GM19240 (cell line): Measurements from ENCODE around the gene ZNF74.
A peak's percentile ranks its signal among the peaks of the same experiment; 100 is the strongest.
"Not testable (repeated sequence)": the region's sequence is repeated elsewhere in the genome, so short reads cannot be mapped to it uniquely, and the experiment has no call there.

Experiments
- DNase-seq: peaks from one replicate; pipeline ENCODE4 v3.0.0; 2011; ENCODE audit warnings: low spot score; ENCODE audit not compliant: insufficient read length

Gene ZNF74

GRCh38 chr22:20400606-20401375 is 6.8 kb downstream of the ZNF74 start:
- no peak for DNase-seq

GRCh38 chr22:20401376-20402014 is 7.5 kb downstream of the ZNF74 start:
- no peak for DNase-seq

DNA sequence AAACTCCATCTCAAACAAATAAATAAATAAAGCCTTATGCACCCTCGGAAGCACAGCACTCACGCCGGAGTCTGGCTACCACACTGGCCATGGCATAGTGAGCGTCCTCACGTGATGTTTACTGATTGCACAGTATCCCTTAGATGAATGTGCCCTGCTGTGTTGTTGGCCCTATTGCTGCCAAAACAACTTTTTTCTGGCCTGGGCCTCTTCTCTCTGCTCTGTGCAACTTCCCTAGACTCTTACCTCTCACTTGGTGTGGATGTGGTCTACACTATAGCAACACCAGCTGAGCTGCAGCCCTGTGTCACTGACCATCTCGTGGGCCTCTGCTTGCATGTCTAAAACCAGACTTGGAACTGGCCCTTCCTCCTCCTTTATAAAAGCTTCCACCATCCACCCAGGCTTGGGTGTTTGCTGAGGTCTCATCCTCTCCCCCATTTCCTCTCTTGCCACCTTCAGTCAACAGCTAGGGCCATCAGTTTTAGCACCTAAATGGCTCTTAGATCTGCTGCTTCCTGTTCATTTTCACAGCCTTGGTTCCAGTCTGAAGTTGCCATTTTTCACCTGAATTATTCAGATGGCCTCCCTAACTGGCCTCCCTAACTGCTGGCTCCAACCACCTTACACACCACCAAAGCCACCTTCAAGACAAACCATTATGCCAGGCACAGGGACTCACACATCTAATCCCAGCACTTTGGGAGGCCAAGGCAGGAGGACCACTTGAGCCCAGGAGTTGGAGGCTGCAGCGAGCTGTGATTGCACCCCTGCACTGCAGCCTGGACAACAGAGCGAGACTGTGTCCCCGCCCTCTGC is 9.2 kb downstream of the ZNF74 start:
- no peak for DNase-seq

DNA sequence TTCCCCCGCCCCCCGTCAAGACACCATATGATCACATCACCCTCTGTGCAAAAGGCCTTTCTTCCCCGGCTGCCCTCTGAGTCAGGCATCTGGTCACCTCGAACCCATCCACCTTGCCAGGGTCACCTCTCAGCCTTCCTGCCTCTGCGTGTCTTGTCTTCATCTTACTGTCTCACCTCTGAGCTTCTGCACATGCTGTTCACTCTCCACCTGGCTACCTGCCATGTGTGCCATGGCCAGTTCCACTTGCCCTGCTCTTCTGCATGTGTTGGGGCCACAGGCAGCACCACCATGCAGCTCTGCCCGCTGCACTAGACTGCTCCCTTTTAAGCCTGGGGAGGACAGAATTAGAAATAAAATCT is 9.8 kb downstream of the ZNF74 start:
- no peak for DNase-seq

DNA sequence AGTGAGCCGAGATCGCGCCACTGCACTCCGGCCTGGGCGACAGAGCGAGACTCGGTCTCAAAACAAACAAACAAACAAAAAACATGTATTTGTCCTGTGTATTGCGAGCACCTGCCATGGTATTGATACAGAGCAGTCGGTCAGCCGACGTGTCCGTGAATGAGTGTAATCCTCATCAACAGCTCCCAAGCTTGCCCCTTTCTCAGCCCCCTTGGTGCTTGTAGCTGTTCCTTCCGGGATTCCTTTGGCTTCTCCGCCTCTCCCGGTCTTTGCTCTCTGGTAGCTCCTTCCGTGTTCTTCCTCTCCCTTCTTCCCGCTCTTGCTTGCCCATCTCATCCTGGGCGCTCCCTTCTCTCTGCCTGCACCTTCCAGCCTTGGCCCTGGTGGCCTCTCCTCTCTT is 10.9 kb downstream of the ZNF74 start:
- no peak for DNase-seq

GRCh38 chr22:20405291-20405930 is 11.5 kb downstream of the ZNF74 start:
- no peak for DNase-seq

DNA sequence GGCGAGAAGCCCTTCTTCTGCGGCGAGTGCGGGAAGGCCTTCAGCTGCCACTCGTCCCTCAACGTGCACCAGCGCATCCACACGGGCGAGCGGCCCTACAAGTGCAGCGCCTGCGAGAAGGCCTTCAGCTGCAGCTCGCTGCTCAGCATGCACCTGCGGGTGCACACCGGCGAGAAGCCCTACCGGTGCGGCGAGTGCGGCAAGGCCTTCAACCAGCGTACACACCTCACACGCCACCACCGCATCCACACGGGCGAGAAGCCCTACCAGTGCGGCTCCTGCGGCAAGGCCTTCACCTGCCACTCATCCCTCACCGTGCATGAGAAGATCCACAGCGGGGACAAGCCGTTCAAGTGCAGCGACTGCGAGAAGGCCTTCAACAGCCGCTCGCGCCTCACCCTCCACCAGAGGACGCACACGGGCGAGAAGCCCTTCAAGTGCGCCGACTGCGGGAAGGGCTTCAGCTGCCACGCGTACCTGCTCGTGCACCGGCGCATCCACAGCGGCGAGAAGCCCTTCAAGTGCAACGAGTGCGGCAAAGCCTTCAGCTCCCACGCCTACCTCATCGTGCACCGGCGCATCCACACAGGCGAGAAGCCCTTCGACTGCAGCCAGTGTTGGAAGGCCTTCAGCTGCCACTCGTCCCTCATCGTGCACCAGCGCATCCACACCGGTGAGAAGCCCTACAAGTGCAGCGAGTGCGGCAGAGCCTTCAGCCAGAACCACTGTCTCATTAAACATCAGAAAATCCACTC is 12.2 kb downstream of the ZNF74 start:
- DNase-seq, result no peak

- no peak for DNase-seq
These were observed 12.9 kb downstream of the ZNF74 start for GRCh38 chr22:20406686-20407408.

- no peak for DNase-seq
These were observed 13.9 kb downstream of the ZNF74 start for GRCh38 chr22:20407829-20408228.

- no peak for DNase-seq
These were observed 14.9 kb downstream of the ZNF74 start for GRCh38 chr22:20408891-20409290.

DNA sequence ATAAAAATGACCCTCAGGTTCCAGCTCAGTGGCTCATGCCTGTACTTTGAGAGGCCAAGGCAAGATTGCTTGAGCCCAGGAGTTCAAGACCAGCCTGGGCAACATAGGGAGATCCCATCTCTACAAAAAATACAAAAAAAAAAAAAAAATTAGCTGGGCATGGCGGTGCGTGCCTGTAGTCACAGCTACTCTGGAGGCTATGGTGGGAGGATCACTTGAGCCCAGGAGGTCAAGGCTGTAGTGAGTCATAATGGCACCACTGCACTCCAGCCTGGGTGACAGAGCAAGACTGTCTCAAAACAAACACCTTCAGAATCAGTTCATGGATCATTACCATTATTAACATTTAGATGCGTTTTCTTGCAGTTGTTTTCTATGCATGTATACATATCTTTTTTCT is 15.4 kb downstream of the ZNF74 start:
- DNase-seq, result not testable (repeated sequence)

- no peak for DNase-seq
These were observed 18.7 kb downstream of the ZNF74 start for GRCh38 chr22:20412474-20413216.

GRCh38 chr22:20413217-20414058 is 19.5 kb downstream of the ZNF74 start:
- DNase-seq, result no peak

GRCh38 chr22:20414059-20414440 is 20.1 kb downstream of the ZNF74 start:
- DNase-seq, result no peak

- DNase-seq, result no peak
These were observed 20.5 kb downstream of the ZNF74 start for GRCh38 chr22:20414450-20414849.

DNA sequence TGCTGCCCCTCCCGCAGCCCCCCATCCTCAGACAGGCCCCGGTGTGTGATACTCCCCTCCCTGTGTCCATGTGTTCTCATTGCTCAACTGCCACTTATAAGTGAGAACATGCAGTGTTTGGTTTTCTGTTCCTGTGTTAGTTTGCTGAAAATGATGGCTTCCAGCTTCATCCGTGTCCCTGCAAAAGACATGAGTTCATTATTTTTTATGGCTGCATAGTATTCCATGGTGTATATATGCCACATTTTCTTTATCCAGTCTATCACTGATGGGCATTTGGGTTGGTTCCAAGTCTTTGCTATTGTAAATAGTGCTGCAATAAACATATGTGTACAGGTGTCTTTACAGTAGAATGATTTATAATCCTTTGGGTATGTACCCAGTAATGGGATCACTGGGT is 21.3 kb downstream of the ZNF74 start:
- not testable (repeated sequence) for DNase-seq

- not testable (repeated sequence) for DNase-seq
These were observed 21.7 kb downstream of the ZNF74 start for GRCh38 chr22:20415699-20416098.

DNA sequence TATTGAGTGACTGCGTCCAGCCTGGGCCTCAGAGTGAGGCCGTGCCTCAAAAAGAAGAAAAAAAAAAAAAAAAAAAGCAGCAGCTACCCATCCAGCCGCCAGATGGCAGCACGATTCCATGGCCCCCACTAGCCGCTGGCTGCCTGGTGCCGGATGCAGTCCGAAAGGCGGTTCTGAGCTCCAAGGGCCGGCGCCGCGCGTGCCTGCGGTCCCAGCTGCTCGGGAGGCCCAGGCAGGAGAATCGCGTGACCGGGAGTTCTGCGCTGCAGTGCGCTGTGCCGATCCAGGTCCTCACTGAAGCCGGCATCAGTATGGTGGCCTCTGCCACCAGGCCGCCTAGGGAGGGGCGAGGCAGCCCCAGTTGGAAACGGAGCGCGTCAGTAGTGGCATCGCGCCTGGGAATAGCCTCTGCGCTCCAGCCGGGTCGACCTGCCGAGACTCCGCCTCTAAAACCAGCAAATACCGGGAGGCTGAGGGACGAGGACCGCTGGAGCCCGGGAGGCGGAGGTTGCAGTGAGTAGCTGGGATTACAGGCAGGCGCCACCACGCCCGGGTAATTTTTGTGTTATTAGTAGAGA is 24.3 kb downstream of the ZNF74 start:
- DNase-seq, result peak; percentile 88

DNA sequence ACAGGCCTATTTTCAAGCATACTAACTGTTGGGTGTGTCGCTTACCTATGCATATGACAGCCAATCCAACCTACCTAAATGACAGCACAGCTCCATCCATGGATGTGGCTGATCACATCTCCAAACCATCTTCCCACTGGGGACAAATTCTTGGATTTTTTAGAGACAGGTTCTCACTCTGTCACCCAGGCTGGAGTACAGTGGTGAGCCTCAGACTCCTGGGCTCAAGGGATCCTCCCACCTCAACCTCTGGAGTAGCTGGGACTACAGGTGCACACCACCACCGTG is 25.7 kb downstream of the ZNF74 start:
- no peak for DNase-seq
